Smooth muscle cell of the pulmonary artery (primary cell): ENCODE data around the gene OR10P1. TPM values are rescaled to one million over a fixed set of nuclear protein-coding genes. Genes with fewer than 3 reads are reported as not detected.

ENCODE experiments used
- total RNA-seq: library from RNA; depleted of rRNA; stranded (reverse); fragments of >200 nt; gene quantifications from 2 replicates; pipeline ENCODE4 v1.2.3, GENCODE V29; 2014

Gene OR10P1, protein sequence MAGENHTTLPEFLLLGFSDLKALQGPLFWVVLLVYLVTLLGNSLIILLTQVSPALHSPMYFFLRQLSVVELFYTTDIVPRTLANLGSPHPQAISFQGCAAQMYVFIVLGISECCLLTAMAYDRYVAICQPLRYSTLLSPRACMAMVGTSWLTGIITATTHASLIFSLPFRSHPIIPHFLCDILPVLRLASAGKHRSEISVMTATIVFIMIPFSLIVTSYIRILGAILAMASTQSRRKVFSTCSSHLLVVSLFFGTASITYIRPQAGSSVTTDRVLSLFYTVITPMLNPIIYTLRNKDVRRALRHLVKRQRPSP
- not detected in 2 replicates for total RNA-seq

GRCh38 chr12:55636853-55637252 is at the start of gene OR10P1:
TSS of gene OR10P1 (plus strand) at chr12:55636892. CDS start at chr12:55636892, 0 bp downstream.

Other genes with a start within 250 kb of the OR10P1 start
- not detected in 2 replicates for gene OR6C65, start 236.4 kb upstream of the OR10P1 start, total RNA-seq
- not detected in 2 replicates for gene OR6C76, start 210.6 kb upstream of the OR10P1 start, total RNA-seq
- gene OR6C2, start 192.8 kb upstream of the OR10P1 start, total RNA-seq, result not detected in 2 replicates
- not detected in 2 replicates for gene OR6C70, start 166.8 kb upstream of the OR10P1 start, total RNA-seq
- gene OR6C68, start 144.5 kb upstream of the OR10P1 start, total RNA-seq, result not detected in 2 replicates
- gene OR6C4, start 87.3 kb upstream of the OR10P1 start, total RNA-seq, result not detected in 2 replicates
- gene OR2AP1, start 64.4 kb upstream of the OR10P1 start, total RNA-seq, result not detected in 2 replicates
- 77.4 and 184 TPM in 2 replicates for gene ITGA7, start 71.0 kb downstream of the OR10P1 start, total RNA-seq
- gene BLOC1S1, start 79.2 kb downstream of the OR10P1 start, total RNA-seq, result 36.1 and 41.2 TPM in 2 replicates
- gene RDH5, start 83.5 kb downstream of the OR10P1 start, total RNA-seq, result 13.8 and 34.9 TPM in 2 replicates
- 1,787 and 2,090 TPM in 2 replicates for gene CD63, start 92.1 kb downstream of the OR10P1 start, total RNA-seq
- gene GDF11, start 106.2 kb downstream of the OR10P1 start, total RNA-seq, result 12.2 and 15.3 TPM in 2 replicates
- gene SARNP, start 180.8 kb downstream of the OR10P1 start, total RNA-seq, result 44.2 and 48.0 TPM in 2 replicates
- 27.8 and 30.4 TPM in 2 replicates for gene ORMDL2, start 181.1 kb downstream of the OR10P1 start, total RNA-seq
- 54.3 and 56.2 TPM in 2 replicates for gene DNAJC14, start 192.7 kb downstream of the OR10P1 start, total RNA-seq
- gene MMP19, start 206.0 kb downstream of the OR10P1 start, total RNA-seq, result 5.8 and 16.2 TPM in 2 replicates